ENCODE measurements around the gene ZNF746.

- no peak for TF ChIP-seq RAD21 (IDR thresholded peaks at IDR 0.05; ENCODE audit: low read depth)
- TF ChIP-seq USF1 (IDR thresholded peaks at IDR 0.05): no peak
- TF ChIP-seq TAF1 (IDR thresholded peaks at IDR 0.05; ENCODE audit: low read depth): no peak
- no peak for TF ChIP-seq MAX (IDR thresholded peaks at IDR 0.05)
- TF ChIP-seq FOXM1 (IDR thresholded peaks at IDR 0.05; ENCODE audit: borderline replicate concordance, low read depth): no peak
- no peak for TF ChIP-seq TEAD4 (IDR thresholded peaks at IDR 0.05)
- TF ChIP-seq EP300 (IDR thresholded peaks at IDR 0.05; ENCODE audit: borderline replicate concordance): no peak
- no peak for TF ChIP-seq TCF12 (IDR thresholded peaks at IDR 0.05; ENCODE audit: low read depth)
- TF ChIP-seq NFIC (IDR thresholded peaks at IDR 0.05): no peak
These were observed 54.1 kb downstream of the ZNF746 start for GRCh38 chr7:149443523-149443922.
